Activated gamma-delta T cell (primary cell): ENCODE measurements around the gene SMC3.
A peak's percentile ranks its signal among the peaks of the same experiment; 100 is the strongest.
"Not testable (repeated sequence)": the region's sequence is repeated elsewhere in the genome, so short reads cannot be mapped to it uniquely, and the experiment has no call there.

Experiments used
- DNase-seq: peaks from one replicate; lab custom pipeline; 2025; lab: John Stamatoyannopoulos, UW

SMC3 gene

DNA sequence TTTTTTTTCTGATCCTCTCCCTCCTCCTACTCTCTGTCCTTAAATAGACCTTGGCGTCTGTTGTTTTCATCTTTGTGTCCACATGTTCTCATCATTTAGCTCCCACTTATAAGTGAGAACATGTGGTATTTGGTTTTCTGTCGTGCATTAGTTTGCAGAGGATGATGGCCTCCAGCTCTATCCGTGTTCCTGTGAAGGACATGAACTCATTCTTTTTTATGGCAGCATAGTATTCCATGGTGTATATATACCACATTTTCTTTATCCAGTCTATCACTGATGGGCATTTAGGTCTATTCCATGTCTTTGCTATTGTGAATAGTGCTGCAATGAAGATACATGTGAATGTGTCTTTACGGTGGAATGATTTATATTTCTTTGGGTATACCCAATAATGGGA is 55.8 kb downstream of the SMC3 start:
- not testable (repeated sequence) for DNase-seq

DNA sequence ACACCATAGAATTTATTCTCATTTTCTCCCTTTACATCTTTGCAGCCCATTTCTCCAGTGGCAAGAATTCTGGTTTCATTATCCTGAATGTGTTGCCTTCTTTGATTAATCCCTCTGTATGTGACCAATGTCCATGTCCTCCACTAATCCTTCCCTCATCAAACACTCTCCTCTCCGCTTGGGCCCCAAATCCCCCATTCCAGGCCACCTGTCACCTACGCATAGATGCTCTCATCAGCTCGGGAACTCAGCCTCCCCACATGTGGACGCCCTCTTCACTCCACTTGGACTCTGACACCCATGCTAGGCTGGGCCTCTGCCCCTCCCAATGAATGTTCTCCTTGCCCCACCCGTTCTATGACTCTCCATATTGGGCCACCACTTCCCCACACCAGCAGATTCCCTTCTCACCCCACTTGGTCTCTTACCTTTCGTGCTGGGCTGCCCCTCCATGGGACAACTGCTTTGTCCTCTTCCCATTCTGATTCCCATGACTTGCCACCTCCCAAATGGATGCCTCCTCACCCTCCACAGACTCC is 57.9 kb downstream of the SMC3 start:
- DNase-seq, result no peak

DNA sequence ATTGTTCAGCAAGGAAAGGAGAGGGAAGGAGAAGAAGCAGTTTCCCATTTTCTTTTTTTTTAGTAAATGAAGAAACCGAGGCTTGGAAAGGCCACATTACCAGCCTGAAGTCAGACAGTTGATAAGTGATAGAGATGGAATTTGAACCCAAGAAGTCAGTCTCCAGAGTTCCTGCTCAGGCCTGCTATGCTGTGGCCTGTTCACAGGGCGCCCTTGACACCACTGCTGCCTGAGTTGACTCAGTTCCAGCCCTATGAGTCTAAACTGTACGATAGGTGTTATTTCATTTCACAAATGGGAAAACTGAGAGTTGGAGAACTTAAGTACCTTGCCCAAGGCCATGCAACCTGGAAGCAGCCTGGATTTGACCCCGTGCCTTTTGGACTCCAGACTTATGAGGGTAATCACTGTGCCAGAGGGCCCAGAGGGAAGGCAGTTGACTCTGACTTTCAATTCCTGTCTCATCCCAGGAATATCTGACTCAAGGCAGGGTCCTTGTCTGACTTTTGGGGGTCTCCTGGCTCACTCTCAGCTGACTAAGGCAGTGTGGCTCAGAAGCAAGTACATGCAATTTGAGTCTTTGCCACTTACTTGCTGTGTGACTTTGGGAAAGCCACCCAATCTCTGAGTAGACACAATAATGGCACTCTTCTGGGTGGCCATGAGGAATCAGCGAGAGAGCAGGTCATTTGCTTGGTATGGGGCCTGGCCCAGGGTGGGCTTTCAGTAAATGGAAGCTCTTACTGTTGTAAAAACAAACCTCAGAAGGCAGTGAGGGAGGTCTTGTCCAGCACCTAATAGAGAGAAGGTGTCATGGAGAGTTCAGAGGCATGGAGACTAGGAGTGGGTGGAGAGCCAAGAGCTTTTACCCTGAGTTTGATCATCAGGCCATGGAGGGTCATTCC is 58.7 kb downstream of the SMC3 start:
- DNase-seq, result no peak

DNA sequence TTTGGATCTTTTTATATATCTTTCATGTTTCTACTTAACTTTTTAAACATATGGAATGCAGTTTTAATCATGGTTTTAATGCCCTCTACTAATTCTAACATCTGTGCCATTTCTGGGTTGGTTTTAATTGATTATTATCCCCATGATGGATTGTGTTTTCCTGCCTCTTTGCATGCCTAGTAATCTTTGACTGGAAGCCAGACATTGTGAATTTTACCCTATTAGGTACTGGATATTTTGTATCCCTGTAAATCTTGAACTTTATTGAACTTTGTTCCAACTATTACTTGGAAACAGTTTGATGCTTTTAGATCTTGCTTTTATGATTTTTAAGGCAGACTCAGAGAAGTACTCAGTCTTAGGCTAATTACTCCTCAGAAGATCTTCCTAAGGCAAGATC is 60.7 kb downstream of the SMC3 start:
- no peak for DNase-seq

DNA sequence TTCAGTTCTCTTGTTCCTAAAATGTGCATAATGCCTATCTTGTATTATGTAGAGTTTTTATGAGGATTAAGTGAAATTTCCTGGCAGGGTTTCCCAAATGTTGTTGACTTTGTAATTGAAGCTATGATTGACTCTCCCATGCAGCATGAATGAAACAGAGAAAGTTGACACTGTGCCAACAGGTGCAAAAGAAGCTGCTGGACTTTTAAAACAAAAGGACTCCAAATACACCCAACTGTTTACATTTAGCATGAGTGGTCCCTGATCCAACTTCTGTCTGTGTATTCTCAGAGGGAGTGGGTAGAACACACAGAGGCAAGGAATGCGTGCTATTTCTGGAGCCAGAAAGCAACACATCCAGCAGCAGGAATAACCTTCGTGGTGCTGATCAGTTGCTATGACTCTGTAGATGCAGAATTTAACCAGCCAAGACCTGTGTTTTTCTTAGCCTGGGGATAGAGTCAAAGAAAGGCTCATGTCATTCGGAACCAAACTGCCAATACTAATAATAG is 62.2 kb downstream of the SMC3 start:
- DNase-seq, result no peak

DNA sequence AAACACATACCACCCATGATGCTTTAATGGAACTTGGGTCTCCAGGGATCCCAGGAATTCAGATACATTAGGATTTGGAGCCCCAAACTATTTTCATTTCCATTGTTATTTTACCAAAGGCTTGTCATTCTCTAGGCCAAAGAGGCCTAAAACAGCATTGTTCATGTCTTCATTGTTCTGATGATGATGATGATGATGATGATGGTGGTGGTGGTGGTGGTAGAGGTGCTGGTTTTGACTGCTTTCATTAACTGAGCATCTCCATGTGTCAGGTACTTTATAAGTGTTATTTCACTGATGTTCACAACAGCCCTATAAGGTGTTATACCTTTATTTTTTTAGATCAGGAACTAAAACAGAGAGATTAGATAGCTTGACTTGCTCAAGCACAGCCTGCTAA is 64.4 kb downstream of the SMC3 start:
- DNase-seq, result no peak

DNA sequence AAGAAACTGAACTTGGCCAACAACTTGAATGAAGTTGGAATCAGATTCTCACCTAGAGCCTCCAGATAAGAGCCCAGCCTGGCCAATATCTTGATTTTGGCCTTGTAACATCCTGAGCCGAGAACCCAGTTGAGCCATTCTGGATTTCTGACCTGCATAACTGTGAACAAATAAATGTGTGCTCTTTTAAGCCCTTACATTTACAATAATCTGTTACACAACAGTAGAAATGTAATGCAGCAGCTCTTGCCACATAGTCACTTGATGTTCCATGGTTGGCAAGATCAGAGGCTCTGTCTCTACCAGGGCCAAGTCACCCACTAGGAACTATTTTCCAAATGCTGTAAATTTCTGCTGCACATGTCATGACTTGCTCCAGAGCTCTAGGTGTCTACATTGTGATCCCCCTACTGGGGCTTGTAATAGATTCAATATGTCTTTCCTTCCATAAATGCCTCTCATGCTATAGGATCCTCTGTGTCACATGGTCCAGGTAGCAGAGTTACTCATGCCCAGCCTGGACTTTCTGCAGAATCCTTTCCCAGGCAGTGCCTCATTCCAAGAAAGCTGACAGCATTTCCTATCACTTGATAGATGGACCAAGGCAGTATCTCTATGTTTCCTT is 65.2 kb downstream of the SMC3 start:
- no peak for DNase-seq

DNA sequence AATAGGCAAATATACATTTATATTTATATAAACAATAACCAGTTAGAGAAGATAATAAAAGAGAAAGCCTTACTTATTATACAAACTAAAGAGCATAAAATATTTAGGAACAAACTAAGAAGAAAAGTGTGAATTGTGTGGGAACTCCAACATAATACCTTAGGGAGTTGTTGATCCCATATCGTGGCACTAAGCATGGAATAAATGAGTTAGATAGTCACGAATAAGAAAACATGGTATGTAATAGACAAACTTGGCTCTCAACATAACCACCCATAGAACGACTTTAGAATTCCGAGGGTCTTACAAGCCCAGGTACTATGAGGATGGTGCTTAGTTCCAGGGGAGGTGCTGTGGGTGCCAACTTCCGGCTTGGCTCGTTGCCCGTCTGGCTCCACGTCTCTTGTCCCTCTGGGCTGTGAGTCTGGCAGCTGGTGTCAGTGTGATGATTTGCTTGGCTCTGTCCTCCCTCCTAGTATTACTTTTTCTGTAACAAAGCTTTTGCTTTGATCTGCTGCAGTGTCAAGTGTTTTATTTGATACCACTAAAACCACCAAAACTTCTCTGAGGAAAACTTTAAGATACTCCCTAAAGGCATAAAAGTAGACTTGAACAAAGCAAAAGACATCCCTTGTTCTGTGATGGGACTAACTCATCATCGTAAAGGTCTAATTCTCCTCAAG is 67.2 kb downstream of the SMC3 start:
- DNase-seq, result no peak

DNA sequence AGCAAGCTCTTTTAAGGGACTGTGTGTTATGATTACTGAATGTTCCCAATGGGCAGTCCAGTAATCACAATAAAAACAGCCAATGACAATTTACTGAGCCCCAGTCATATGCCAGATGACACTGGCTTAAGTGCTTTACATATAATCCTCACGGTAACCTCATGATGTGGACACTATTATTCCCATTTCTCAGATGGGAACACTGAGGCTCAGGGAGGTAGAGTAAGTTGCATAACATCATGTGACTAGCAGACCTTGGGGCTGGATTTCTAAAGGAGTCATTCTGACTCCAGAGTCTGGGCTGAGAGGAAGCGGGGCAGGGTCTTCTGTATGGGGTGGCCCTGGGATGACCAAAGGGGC is 69.1 kb downstream of the SMC3 start:
- DNase-seq, result no peak

DNA sequence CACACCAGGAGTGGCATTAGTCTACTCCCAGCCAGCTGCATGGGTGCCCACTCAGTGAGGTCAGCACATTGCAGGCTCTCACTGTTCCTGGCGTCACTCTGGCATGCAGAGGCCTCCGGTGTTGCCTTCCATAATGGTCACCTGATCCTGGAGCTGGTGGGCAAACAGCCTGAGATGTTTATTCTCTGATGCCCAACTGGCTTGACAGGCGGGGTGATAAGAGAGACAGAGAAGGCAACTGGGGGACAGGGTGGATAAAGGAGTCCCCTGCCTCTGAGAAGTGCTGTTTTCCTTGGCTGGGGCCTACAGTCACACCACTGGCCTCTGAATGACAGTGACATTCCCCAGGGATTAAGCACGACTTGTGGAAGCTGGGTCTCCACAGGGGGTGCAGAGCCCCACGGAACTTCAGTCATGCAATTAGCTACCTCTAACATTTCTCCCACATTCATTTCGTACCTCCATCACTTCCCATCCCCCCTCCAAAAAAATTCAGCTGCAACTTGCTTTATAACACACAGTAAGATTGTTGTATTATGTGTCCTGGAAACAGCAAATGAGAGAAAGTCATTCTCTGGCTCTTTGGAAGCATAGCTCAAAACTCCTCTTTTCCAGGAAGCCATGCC is 69.5 kb downstream of the SMC3 start:
- DNase-seq, result no peak

DNA sequence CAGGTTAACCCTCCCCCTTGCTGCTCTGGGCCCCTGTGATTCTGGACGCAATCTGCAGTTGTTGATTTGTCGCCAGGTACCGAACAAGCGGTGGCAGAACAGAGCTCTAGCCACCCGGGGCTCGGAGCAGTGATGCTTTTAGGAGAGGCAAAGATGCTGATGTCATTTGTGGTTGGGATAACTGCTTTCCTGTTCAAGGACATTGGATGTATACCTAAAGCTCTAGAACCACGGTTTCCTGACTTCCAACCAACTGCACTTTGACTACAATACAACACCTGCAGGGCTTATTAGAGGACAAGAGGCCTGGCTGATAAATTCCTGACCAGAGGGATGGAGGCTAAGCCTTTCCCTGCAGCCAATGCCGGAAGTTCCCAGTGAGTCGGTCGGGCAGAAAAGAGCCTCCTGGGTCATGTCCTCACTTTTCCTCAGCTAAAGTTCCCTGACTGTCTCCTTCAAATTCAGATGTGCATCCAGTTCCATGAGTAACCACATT is 70.1 kb downstream of the SMC3 start:
- no peak for DNase-seq

DNA sequence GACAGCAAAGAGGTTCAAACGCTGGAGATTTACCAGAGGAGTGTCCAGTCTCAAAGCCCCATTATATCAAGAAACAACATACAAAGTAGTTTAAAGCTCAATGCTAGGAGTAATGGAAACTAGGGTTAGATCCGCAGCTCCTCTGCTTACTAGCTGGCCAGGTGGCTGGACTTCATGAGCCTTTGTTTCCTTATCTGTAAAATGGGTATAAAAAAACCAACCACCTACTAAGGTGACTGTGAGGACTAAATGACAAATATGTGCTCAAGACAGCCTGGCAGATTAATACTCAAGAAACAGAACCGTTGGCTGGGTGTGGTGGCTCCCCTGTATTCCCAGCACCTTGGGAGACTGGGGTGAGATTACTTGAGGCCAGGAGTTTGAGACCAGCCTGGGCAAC is 70.8 kb downstream of the SMC3 start:
- no peak for DNase-seq

DNA sequence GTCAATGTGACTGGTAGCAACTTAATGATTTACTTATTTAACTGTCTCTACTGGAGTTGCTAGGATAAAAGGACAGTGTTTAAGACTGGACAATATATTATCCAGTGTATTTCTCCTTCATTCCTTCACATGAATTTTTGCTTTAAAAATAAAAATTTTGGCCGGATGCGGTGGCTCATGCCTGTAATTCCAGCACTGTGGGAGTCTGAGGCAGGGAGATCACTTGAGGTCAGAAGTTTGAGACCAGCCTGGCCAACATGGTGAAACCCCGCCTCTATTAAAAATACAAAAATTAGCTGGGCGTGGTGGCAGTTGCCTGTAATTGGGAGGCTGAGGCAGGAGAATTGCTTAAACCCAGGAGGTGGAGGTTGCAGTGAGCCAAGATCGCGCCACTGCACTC is 71.6 kb downstream of the SMC3 start:
- DNase-seq, result not testable (repeated sequence)

DNA sequence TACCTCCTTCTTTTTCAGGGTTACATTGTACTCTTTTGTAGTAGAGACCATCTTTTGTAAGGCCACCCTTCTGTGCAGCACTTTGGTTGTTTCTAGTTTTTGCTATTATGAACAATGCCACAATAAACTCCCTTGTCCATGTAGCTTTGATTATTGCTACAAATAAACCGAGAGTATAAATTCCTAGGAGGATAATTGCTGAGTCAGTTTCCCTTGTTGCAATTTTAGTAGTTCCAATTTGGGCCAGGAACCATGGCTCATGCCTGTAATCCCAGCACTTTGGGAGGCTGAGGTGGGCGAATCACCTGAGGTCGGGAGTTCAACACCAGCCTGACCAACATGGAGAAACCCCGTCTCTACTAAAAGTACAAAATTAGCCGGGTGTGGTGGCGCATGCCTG is 72.4 kb downstream of the SMC3 start:
- not testable (repeated sequence) for DNase-seq

DNA sequence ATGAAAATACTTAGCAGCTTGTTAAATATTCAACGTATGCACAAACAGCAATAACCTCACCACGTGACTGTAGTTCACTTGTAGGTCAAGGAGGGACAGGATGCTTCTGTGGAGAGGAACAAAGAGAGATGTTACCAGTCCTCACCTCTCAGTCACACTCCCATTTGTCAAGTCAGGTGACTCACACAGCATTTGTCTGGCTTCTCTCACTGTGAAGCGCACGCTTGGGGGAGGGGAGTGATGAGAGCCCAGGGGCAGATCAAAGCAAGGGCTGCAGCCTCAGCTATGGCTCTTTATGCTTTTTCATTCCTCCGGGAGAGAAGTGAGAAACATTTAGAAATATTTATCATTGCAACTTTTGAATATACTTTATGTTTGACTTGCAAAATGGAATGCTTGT is 73.8 kb downstream of the SMC3 start:
- no peak for DNase-seq

DNA sequence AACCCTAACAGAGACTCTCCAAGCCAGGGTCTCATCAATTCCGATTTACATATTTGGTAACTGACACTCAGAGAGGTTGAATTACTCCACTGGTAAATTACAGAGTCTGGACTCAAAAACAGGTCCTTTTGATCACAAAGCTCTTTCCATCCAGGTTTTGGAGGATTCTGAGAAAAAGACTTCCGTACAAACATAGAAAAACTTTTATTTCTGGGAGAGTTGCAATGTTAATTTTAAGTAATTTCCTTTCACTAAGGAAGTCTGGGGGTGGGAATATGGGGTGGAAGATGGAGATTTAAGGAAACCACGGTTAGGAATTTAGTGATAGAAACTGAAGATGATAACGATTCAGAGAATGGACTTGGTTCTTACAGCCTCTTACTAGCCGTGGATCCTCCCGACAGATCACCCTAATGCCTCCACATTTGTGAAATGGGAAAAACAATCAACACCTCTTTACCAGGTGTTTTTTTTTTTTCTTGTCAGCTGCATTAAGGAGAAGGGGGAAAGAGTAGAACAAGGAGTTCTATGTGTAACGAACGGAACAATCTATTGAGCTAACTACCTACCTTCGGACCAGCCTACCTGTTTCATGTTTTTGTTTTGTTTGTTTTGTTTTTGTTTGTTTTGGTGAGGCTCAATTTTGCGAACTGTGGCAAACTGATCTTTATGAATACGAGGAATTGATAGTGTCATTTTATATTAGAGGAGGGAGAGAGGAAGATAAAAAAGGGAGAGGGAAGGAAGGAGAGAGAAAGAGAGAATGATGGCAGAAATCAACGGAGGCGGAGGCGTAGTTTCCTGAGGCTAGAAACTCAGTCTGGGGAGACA is 74.9 kb downstream of the SMC3 start:
- DNase-seq, result no peak

DNA sequence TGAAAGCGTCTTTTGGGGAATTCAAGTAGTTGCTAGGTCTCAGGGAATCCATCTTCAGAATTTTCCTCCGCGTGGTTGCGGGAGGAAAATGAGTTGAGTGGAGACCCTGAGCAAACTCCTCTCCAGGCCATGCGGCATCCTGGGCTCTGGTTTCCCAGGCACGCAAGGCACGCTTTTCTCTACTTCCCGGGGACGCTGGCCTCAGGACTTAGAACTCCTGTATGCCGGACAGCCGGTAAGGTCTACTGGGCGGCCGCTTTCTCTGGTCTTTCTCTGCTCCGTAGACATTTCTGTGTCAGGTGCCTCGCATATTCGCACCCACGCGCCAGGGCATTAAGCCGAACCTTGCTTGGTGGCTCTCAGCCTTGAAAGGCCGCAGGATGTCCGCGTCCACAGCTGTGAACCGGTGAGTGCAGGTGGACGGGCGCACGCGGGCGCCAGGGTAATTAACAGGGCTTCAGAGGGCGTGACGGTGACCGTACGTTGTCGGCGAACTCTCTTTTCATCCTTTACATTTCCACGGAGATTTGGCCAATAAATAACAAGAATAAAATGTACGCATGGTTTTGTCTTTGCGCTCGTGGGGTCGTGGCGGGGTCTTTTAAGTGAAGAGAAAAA is 75.6 kb downstream of the SMC3 start:
- DNase-seq, result no peak

DNA sequence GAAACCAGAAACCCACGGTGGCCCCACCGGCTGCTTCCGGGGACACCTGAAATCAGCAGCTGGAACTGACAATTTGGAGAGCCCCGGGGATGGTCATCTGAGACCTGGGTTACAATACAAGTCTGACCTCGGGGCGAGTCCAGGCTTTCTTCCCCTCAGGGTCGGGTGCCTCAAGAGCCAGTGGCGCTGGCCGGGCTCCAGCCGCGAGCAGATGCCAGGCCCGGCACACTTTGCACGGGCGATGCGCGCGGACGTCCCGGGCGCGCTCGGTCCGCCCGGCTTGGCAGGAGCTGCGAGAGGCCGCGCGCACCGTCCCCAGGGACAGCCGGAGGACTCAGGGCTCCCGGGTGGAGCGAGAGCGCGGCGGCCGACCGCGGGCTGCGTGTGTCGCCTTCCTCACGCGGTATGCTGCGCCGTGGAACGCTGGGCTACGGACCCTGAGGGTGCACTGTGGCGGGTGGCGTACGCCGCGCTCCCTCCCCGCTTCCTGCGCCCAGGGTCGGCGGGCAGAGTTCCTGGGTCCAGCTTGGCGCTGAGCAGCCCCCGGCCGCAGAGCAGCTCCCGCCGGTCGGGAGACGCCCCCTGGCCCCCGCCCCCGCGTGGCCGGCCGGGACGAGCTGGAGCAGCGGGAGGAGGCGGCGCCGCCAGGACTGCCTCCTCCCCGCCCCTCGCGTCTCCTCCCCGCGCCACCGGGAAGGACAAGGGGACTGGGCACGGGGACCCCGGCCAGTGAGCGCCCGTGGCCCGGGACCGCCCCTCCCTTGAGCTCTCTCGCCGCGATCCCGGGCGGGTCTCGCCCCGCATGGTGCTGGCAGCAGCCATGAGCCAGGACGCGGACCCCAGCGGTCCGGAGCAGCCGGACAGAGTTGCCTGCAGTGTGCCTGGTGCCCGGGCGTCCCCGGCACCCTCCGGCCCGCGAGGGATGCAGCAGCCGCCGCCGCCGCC is 76.4 kb downstream of the SMC3 start, which contains the start of gene RBM20:
Gene RBM20 (plus strand): TSS at position 684 of the 945 bp plus-strand sequence. CDS start 119 bp downstream, at position 803.
- DNase-seq, result peak; percentile 14
